ENCODE measurements around the gene BCL11B. TPM values are rescaled to one million over a fixed set of nuclear protein-coding genes. Genes with fewer than 3 reads are reported as not detected.

BCL11B gene
- total RNA-seq, 2 experiments from 2014 or later: 68.6 to 70.6 TPM

- Mint-ChIP-seq H3K27me3 (ENCODE audit: low read depth) (no peaks in the 10 kb centered on the region), H3K4me1 (ENCODE audit: low read depth) (peaks cover 68% of the 10 kb centered on the region), H3K9me3 (ENCODE audit: insufficient read depth) (no peaks in the 10 kb centered on the region), H3K4me3 (peak overlapping the region; percentile 88), H3K27ac (peak overlapping the region; percentile 98), H3K36me3 (ENCODE audit: low read depth) (peaks cover 86% of the 10 kb centered on the region)
- ATAC-seq: no peak
- DNase-seq: peak; percentile 45
- ChIA-PET CTCF (interaction anchor here (0.6 to 13.9 kb wide), 19 partner anchors 10 to 1289 kb away, joined by 3 to 373 read pairs (median 9); no protein-coding TSS in a partner anchor), POLR2A (interaction anchor here (0.5 to 20.3 kb wide), 14 partner anchors 9 to 1288 kb away, joined by 3 to 767 read pairs (median 5); no protein-coding TSS in a partner anchor)
Measured at GRCh38 chr14:99265571-99265970, 6.4 kb downstream of the BCL11B start.

GRCh38 chr14:99264691-99265450 is 7.1 kb downstream of the BCL11B start:
- Mint-ChIP-seq H3K9me3 (ENCODE audit: insufficient read depth) (no peaks in the 10 kb centered on the region), H3K4me3 (peak overlapping the region; percentile 88), H3K27me3 (ENCODE audit: low read depth) (no peaks in the 10 kb centered on the region), H3K27ac (peak overlapping the region; percentile 98), H3K36me3 (ENCODE audit: low read depth) (peaks cover 89% of the 10 kb centered on the region), H3K4me1 (ENCODE audit: low read depth) (peaks cover 75% of the 10 kb centered on the region)
- ChIA-PET POLR2A (interaction anchor here (0.5 to 20.3 kb wide), 11 partner anchors 8 to 1287 kb away, joined by 3 to 767 read pairs (median 5); no protein-coding TSS in a partner anchor), CTCF (interaction anchor here (0.7 to 13.9 kb wide), 14 partner anchors 9 to 1288 kb away, joined by 3 to 373 read pairs (median 14); no protein-coding TSS in a partner anchor)
- ATAC-seq: no peak
- DNase-seq: peak; percentile 35

- peak overlapping the region; percentile 98 for H3K27ac Mint-ChIP-seq
Measured at GRCh38 chr14:99263564-99264330, 8.2 kb downstream of the BCL11B start.

GRCh38 chr14:99262977-99263448 is 9.0 kb downstream of the BCL11B start:
- H3K4me3 Mint-ChIP-seq: peak overlapping the region; percentile 88
- no peaks in the 10 kb centered on the region for H3K9me3 Mint-ChIP-seq (ENCODE audit: insufficient read depth)
- DNase-seq: peak; percentile 39
- CTCF ChIA-PET: interaction anchor here (1.2 to 13.9 kb wide), 6 partner anchors 9 to 1285 kb away, joined by 3 to 373 read pairs (median 26); partner anchors contain the start of gene BCL11B
- peak overlapping the region; percentile 98 for H3K27ac Mint-ChIP-seq
- no peak for ATAC-seq
- POLR2A ChIA-PET: interaction anchor here (1.0 to 20.3 kb wide), 14 partner anchors 9 to 1124 kb away, joined by 3 to 767 read pairs (median 6); partner anchors contain the start of gene BCL11B
- H3K4me1 Mint-ChIP-seq (ENCODE audit: low read depth): peaks cover 92% of the 10 kb centered on the region
- no peaks in the 10 kb centered on the region for H3K27me3 Mint-ChIP-seq (ENCODE audit: low read depth)
- H3K36me3 Mint-ChIP-seq (ENCODE audit: low read depth): peaks cover 89% of the 10 kb centered on the region

More at GRCh38 chr14:99263564-99264330, 8.2 kb downstream of the BCL11B start:
- ATAC-seq: no peak
- Mint-ChIP-seq H3K36me3 (ENCODE audit: low read depth) (peaks cover 90% of the 10 kb centered on the region), H3K27me3 (ENCODE audit: low read depth) (no peaks in the 10 kb centered on the region), H3K4me3 (peak overlapping the region; percentile 88), H3K4me1 (ENCODE audit: low read depth) (peaks cover 85% of the 10 kb centered on the region), H3K9me3 (ENCODE audit: insufficient read depth) (no peaks in the 10 kb centered on the region)
- DNase-seq: no peak
- ChIA-PET CTCF (interaction anchor here (1.2 to 13.9 kb wide), 9 partner anchors 8 to 1285 kb away, joined by 3 to 373 read pairs (median 41); no protein-coding TSS in a partner anchor), POLR2A (interaction anchor here (1.2 to 20.3 kb wide), 6 partner anchors 8 to 1090 kb away, joined by 3 to 767 read pairs (median 14); partner anchors contain the start of gene BCL11B)

- Mint-ChIP-seq H3K9me3 (ENCODE audit: insufficient read depth) (no peaks in the 10 kb centered on the region), H3K4me3 (peak overlapping the region; percentile 88), H3K36me3 (ENCODE audit: low read depth) (peaks cover 89% of the 10 kb centered on the region), H3K27me3 (ENCODE audit: low read depth) (no peaks in the 10 kb centered on the region), H3K27ac (peak overlapping the region; percentile 98), H3K4me1 (ENCODE audit: low read depth) (peaks cover 94% of the 10 kb centered on the region)
- DNase-seq: peak; percentile 93
- ChIA-PET POLR2A (interaction anchor here (0.6 to 20.3 kb wide), 22 partner anchors 8 to 1559 kb away, joined by 3 to 767 read pairs (median 4); partner anchors contain the start of gene BCL11B), CTCF (interaction anchor here (1.0 to 13.9 kb wide), 8 partner anchors 10 to 1284 kb away, joined by 3 to 373 read pairs (median 14); partner anchors contain the start of gene BCL11B)
- ATAC-seq: peak; percentile 53
Measured at GRCh38 chr14:99261912-99262787, 9.8 kb downstream of the BCL11B start.

- peaks cover 96% of the 10 kb centered on the region for H3K4me1 Mint-ChIP-seq (ENCODE audit: low read depth)
- no peaks in the 10 kb centered on the region for H3K9me3 Mint-ChIP-seq (ENCODE audit: insufficient read depth)
- DNase-seq (peak; percentile 85), ATAC-seq (peak; percentile 47)
- H3K27ac Mint-ChIP-seq: peak overlapping the region; percentile 98
- H3K36me3 Mint-ChIP-seq (ENCODE audit: low read depth): peaks cover 90% of the 10 kb centered on the region
- H3K27me3 Mint-ChIP-seq (ENCODE audit: low read depth): no peaks in the 10 kb centered on the region
- peak overlapping the region; percentile 88 for H3K4me3 Mint-ChIP-seq
- ChIA-PET POLR2A (interaction anchor here (0.6 to 20.3 kb wide), 15 partner anchors 7 to 1284 kb away, joined by 3 to 767 read pairs (median 4); partner anchors contain the start of genes BCL11B, EVL and SETD3), CTCF (interaction anchor here (1.4 to 13.9 kb wide), 9 partner anchors 9 to 1283 kb away, joined by 5 to 373 read pairs (median 7); partner anchors contain the start of gene BCL11B)
Measured at GRCh38 chr14:99260587-99261551, 11.1 kb downstream of the BCL11B start.

- no peak for DNase-seq
- peaks cover 97% of the 10 kb centered on the region for H3K4me1 Mint-ChIP-seq (ENCODE audit: low read depth)
- peak overlapping the region; percentile 88 for H3K4me3 Mint-ChIP-seq
Measured at GRCh38 chr14:99260116-99260515, 11.9 kb downstream of the BCL11B start.

GRCh38 chr14:99258876-99259726 is 12.9 kb downstream of the BCL11B start:
- peaks cover 97% of the 10 kb centered on the region for H3K4me1 Mint-ChIP-seq (ENCODE audit: low read depth)
- DNase-seq (peak; percentile 60), ATAC-seq (peak; percentile 11)
- H3K4me3 Mint-ChIP-seq: peak overlapping the region; percentile 88
- POLR2A ChIA-PET: interaction anchor here (0.7 to 20.3 kb wide), 5 partner anchors 7 to 70 kb away, joined by 3 to 767 read pairs (median 3); no protein-coding TSS in a partner anchor
- CTCF ChIA-PET: interaction anchor here (13.9 kb wide), 1 partner anchor 26 kb away, joined by 373 read pairs; no protein-coding TSS in a partner anchor
- H3K27ac Mint-ChIP-seq: peak overlapping the region; percentile 98
- no peaks in the 10 kb centered on the region for H3K27me3 Mint-ChIP-seq (ENCODE audit: low read depth)
- H3K36me3 Mint-ChIP-seq (ENCODE audit: low read depth): peaks cover 90% of the 10 kb centered on the region
- no peaks in the 10 kb centered on the region for H3K9me3 Mint-ChIP-seq (ENCODE audit: insufficient read depth)

More at GRCh38 chr14:99260116-99260515, 11.9 kb downstream of the BCL11B start:
- ChIA-PET CTCF (interaction anchor here (1.4 to 13.9 kb wide), 8 partner anchors 10 to 1121 kb away, joined by 5 to 373 read pairs (median 14); partner anchors contain the start of gene BCL11B), POLR2A (interaction anchor here (0.6 to 20.3 kb wide), 9 partner anchors 8 to 1123 kb away, joined by 3 to 767 read pairs (median 4); partner anchors contain the start of genes BCL11B, EVL and SETD3)
- Mint-ChIP-seq H3K9me3 (ENCODE audit: insufficient read depth) (no peaks in the 10 kb centered on the region), H3K27ac (peak overlapping the region; percentile 98), H3K27me3 (ENCODE audit: low read depth) (no peaks in the 10 kb centered on the region), H3K36me3 (ENCODE audit: low read depth) (peaks cover 90% of the 10 kb centered on the region)
- no peak for ATAC-seq
